Naive thymus-derived CD4-positive, alpha-beta T cell (primary cell): Measurements from ENCODE around the gene CCM2L. TPM values are rescaled to one million over a fixed set of nuclear protein-coding genes. Genes with fewer than 3 reads are reported as not detected.
A peak's percentile ranks its signal among the peaks of the same experiment; 100 is the strongest.

Source experiments
- ATAC-seq: fragments of 150-1000 bp; cut with Tn5 transposase; 2 replicates; pipeline ENCODE4 v1.10.0; 2021; ENCODE audit warnings: mild to moderate bottlenecking, moderate library complexity
- CTCF ChIA-PET: fragments of 350-600 bp; sonication (Branson Sonifier 250); formaldehyde crosslinking; loops from one replicate; lab custom pipeline; 2021; ENCODE audit warnings: antibody characterized with exemption; lab: Charles Lee
- POLR2A ChIA-PET: fragments of 350-600 bp; sonication (Branson Sonifier 250); formaldehyde crosslinking; loops from one replicate; lab custom pipeline; 2021; ENCODE audit warnings: antibody characterized with exemption, inconsistent platforms; lab: Charles Lee
- DNase-seq, 9 donors: peaks; one replicate each; pipeline versions ENCODE4 v3.0.0 to v3.0.0-alpha.2; 2020 to 2022; ENCODE audit warnings: mixed read lengths in 1 of 9
- H3K27ac ChIP-seq: one replicate; pipeline ENCODE4 v1.7.0; 2013; ENCODE audit warnings: mild to moderate bottlenecking, low read depth, low read length, moderate library complexity
- H3K27me3 ChIP-seq, 2 donors: one replicate each; pipeline ENCODE4 v1.7.0; 2013; ENCODE audit warnings: low read length in 2 of 2, mild to moderate bottlenecking in 2 of 2, moderate library complexity in 2 of 2; ENCODE audit not compliant: control insufficient read depth in 2 of 2, insufficient read depth in 2 of 2
- H3K36me3 ChIP-seq, 3 experiments: 1 replicate in 2 of 3; 2 replicates in 1 of 3; pipeline ENCODE4 v1.7.0; 2013; ENCODE audit warnings: low read length in 3 of 3, mild to moderate bottlenecking in 3 of 3, moderate library complexity in 1 of 3; ENCODE audit not compliant: insufficient read depth in 3 of 3, control insufficient read depth in 2 of 3
- H3K4me1 ChIP-seq, 2 donors: one replicate each; pipeline ENCODE4 v1.7.0; 2013; ENCODE audit warnings: low read length in 2 of 2, mild to moderate bottlenecking in 2 of 2, moderate library complexity in 1 of 2; ENCODE audit not compliant: control insufficient read depth in 2 of 2, insufficient read depth in 2 of 2
- H3K4me3 ChIP-seq: 2 replicates; pipeline ENCODE4 v1.7.0; 2013; ENCODE audit warnings: mild to moderate bottlenecking, low read length
- H3K9me3 ChIP-seq, 3 experiments: 1 replicate in 2 of 3; 2 replicates in 1 of 3; pipeline ENCODE4 v1.7.0; 2013; ENCODE audit warnings: low read length in 3 of 3; ENCODE audit not compliant: control insufficient read depth in 2 of 3
- H3K27ac Mint-ChIP-seq, 9 donors: one replicate each; pipeline ENCODE4 v1.8.0; 2020 to 2022; ENCODE audit warnings: mixed read lengths in 9 of 9, mild to moderate bottlenecking in 8 of 9, moderate library complexity in 5 of 9, inconsistent platforms in 2 of 9
- H3K27me3 Mint-ChIP-seq, 5 donors: one replicate each; pipeline ENCODE4 v1.8.0; 2021 to 2022; ENCODE audit warnings: mixed read lengths in 5 of 5, mild to moderate bottlenecking in 1 of 5
- H3K36me3 Mint-ChIP-seq, 5 donors: one replicate each; pipeline ENCODE4 v1.8.0; 2020 to 2022; ENCODE audit warnings: mixed read lengths in 5 of 5, mild to moderate bottlenecking in 3 of 5, inconsistent platforms in 1 of 5
- H3K4me1 Mint-ChIP-seq, 7 donors: one replicate each; pipeline ENCODE4 v1.8.0; 2020 to 2022; ENCODE audit warnings: mixed read lengths in 7 of 7, mild to moderate bottlenecking in 3 of 7, inconsistent platforms in 1 of 7
- H3K4me3 Mint-ChIP-seq, 10 donors: one replicate each; pipeline ENCODE4 v1.8.0; 2020 to 2022; ENCODE audit warnings: mild to moderate bottlenecking in 10 of 10, mixed read lengths in 10 of 10, moderate library complexity in 6 of 10, inconsistent platforms in 2 of 10
- H3K9me3 Mint-ChIP-seq, 11 donors: one replicate each; pipeline ENCODE4 v1.8.0; 2020 to 2022; ENCODE audit warnings: mixed read lengths in 11 of 11, mild to moderate bottlenecking in 4 of 11, inconsistent platforms in 1 of 11, moderate library complexity in 1 of 11
- intact Hi-C, 2 donors: fragments of 100-400 bp; cut with micrococcal nuclease; formaldehyde crosslinking; loops; one replicate each; pipeline ENCODE4 v1.15.1; 2023
- polyA plus RNA-seq, 2 donors: library from polyadenylated mRNA; unstranded; fragments of 300-500 nt; fragmentation: Illumina TruSeq; gene quantifications; one replicate each; pipeline ENCODE4 v1.2.3, GENCODE V29; 2021
- total RNA-seq, 6 experiments: library from RNA in 5 of 6; stranded (reverse) in 5 of 6; gene quantifications; 1 replicate in 5 of 6; 2 replicates in 1 of 6; pipeline ENCODE4 v1.2.3 and lab custom pipeline; 2021 to 2026

Gene CCM2L
- total and polyA plus RNA-seq, 7 experiments from 2014 or later: not detected

DNA sequence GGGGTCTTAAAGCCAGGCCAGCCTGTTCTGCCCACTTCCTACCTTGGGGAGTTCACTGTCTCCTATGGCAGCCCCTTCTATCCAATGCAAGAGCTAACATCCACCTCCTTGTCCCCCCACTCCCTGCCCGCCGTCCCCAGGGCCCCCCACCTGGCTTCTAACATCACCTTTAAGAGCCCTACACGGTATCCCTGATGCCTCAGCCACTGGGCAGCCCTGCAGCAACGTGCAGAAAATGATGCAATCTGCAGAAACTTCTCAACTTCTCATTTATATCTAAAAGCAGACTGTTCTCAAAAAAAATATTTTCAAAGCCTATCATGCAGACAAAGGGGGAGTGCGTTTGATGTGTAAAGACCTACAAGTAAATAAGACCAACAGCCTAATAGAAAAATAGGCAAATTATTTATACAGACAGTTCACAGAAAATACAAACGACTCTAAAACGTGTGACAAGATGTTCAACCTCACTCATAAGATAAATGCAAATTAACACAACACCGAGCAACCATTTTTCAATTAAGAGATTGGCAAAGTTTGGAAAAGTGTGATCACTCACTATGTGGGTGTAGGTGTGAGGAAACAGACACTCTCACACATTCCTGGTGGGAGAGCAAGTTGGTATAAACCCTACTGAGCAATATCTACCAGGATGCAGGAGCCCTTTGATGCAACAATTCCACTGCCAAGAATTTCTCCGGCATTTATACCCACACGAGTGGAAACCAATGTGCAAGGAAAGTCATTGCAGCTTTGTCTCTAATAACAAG is 26.7 kb downstream of the CCM2L start:
- no peak overlapping the region for H3K4me3 Mint-ChIP-seq

DNA sequence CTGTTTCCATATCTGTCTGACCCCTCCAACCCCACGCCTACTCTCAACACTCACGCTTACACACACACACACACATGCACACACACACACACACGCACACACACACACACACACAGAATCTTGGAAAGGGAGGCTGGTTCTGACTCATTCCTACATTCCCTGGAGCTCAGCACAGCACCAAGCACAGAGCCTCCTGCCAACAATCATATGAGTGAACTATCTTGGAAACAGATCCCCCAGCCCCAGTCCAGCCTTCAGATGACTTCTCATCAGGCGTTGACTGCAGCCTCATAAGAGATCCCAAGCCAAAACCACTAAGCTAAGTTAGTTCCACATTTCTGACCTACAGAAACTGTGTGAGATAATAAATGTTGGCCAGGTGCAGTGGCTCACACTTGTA is 27.7 kb downstream of the CCM2L start:
- CTCF ChIA-PET: no interaction called here
- Histone ChIP-seq H3K9me3 (no peaks in the 10 kb centered on the region), H3K4me1 (no peaks in the 10 kb centered on the region), H3K4me3 (no peak overlapping the region), H3K27ac (no peak overlapping the region), H3K27me3 (no peaks in the 10 kb centered on the region), H3K36me3 (no peaks in the 10 kb centered on the region)
- intact Hi-C loops: no loop called here
- ATAC-seq (no peak), DNase-seq (no peak)
- Mint-ChIP-seq H3K36me3 (no peaks in the 10 kb centered on the region), H3K27me3 (peaks cover 38 to 71% (median 62%) of the 10 kb centered on the region in 5 donors), H3K4me3 (no peak overlapping the region), H3K27ac (no peak overlapping the region), H3K9me3 (no peaks in the 10 kb centered on the region), H3K4me1 (peaks cover 0 to 10% (median 0%) of the 10 kb centered on the region in 7 donors)
- POLR2A ChIA-PET: no interaction called here

More for the DNA sequence above, 26.7 kb downstream of the CCM2L start:
- Mint-ChIP-seq H3K4me1 (peaks cover 0 to 10% (median 0%) of the 10 kb centered on the region in 7 donors), H3K36me3 (no peaks in the 10 kb centered on the region), H3K27ac (no peak overlapping the region), H3K9me3 (no peaks in the 10 kb centered on the region), H3K27me3 (peaks cover 37 to 71% (median 61%) of the 10 kb centered on the region in 5 donors)
- H3K27ac ChIP-seq: no peak overlapping the region
- no peaks in the 10 kb centered on the region for H3K27me3 ChIP-seq
- H3K9me3 ChIP-seq: no peaks in the 10 kb centered on the region
- H3K4me1 ChIP-seq: no peaks in the 10 kb centered on the region
- intact Hi-C loops: no loop called here
- H3K36me3 ChIP-seq: no peaks in the 10 kb centered on the region
- DNase-seq (no peak), ATAC-seq (no peak)
- ChIA-PET CTCF (no interaction called here), POLR2A (no interaction called here)
- H3K4me3 ChIP-seq: no peak overlapping the region

DNA sequence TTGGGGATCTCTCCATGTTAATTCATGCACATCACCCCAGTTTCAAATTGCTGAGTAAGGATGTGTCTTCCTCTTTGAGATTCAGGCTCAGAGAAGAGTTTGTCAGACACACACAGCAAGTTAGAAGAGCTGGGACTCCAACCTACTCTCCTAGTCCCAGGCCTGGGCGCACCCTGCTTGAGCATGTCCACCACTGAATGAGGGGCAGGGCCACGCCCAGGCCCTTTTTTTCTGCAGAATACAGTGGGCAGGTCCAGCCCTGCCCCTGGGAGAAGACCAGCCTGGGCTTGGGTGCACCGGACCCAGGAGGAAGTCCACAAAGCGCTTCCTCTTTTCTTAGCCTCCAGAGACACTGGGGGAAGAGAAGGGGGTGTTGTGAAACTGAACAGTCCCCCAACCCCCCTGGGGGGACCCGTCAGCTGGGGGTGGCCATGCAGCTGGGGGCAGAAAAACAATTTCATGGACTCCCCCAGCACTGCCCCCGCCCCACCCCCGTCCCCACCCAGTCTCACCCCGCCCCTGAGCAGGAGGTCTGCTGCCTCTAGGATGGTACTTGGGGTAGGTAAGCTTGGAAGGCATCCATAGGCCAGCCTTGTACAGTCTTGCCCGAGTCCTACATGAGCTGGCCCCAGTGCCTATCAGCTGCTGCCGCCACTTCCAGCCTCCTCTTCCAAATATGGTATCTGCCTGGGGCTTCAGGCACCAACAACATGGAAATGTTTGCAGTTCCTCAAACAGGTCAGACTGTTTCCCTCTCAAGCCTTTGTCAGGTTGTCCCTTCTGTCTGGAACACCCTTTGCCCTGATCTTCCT is 30.1 kb downstream of the CCM2L start:
- H3K4me1 ChIP-seq: no peaks in the 10 kb centered on the region
- peaks cover 48 to 63% (median 59%) of the 10 kb centered on the region in 5 donors for H3K27me3 Mint-ChIP-seq
- intact Hi-C loops: no loop called here

DNA sequence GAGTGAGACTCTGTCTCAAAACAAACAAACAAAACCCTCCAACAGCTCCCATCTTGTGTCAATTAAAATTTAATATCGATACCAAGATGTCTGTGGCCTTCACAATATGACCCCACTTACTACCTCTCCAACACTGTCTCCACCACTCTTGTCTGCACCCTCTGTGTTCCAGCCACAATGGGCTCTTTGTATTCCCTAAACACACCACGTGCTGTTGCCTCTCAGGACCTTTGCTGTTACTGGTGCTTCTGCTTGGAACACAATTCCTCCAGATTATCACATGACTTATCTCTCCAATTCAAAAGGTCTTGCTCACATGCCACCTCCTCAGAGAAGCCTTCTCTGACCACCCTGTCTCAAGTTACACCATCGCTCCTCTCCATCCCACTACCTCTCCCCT is 35.8 kb downstream of the CCM2L start:
- no peaks in the 10 kb centered on the region for H3K36me3 ChIP-seq
- H3K27ac ChIP-seq: no peak overlapping the region
- Mint-ChIP-seq H3K27me3 (peaks cover 51 to 68% (median 53%) of the 10 kb centered on the region in 5 donors), H3K9me3 (peaks cover 0 to 2% (median 0%) of the 10 kb centered on the region in 11 donors), H3K4me1 (peaks cover 0 to 5% (median 4%) of the 10 kb centered on the region in 7 donors), H3K27ac (no peak overlapping the region), H3K36me3 (peaks cover 0 to 5% (median 0%) of the 10 kb centered on the region in 5 donors), H3K4me3 (no peak overlapping the region)
- no peaks in the 10 kb centered on the region for H3K27me3 ChIP-seq
- no peak for DNase-seq
- ChIA-PET CTCF (no interaction called here), POLR2A (no interaction called here)
- H3K4me1 ChIP-seq: no peaks in the 10 kb centered on the region
- intact Hi-C loops: no loop called here
- H3K9me3 ChIP-seq: no peaks in the 10 kb centered on the region
- ATAC-seq: no peak
- no peak overlapping the region for H3K4me3 ChIP-seq

More for the DNA sequence above, 30.1 kb downstream of the CCM2L start:
- no peak for DNase-seq
- H3K36me3 ChIP-seq: no peaks in the 10 kb centered on the region
- Mint-ChIP-seq H3K4me3 (no peak overlapping the region), H3K4me1 (peaks cover 0 to 7% (median 0%) of the 10 kb centered on the region in 7 donors), H3K9me3 (no peaks in the 10 kb centered on the region), H3K36me3 (no peaks in the 10 kb centered on the region), H3K27ac (no peak overlapping the region)
- H3K27ac ChIP-seq: no peak overlapping the region
- H3K27me3 ChIP-seq: no peaks in the 10 kb centered on the region
- peak; percentile 86 for ATAC-seq
- no peaks in the 10 kb centered on the region for H3K9me3 ChIP-seq
- H3K4me3 ChIP-seq: no peak overlapping the region
- POLR2A ChIA-PET: no interaction called here
- CTCF ChIA-PET: no interaction called here

DNA sequence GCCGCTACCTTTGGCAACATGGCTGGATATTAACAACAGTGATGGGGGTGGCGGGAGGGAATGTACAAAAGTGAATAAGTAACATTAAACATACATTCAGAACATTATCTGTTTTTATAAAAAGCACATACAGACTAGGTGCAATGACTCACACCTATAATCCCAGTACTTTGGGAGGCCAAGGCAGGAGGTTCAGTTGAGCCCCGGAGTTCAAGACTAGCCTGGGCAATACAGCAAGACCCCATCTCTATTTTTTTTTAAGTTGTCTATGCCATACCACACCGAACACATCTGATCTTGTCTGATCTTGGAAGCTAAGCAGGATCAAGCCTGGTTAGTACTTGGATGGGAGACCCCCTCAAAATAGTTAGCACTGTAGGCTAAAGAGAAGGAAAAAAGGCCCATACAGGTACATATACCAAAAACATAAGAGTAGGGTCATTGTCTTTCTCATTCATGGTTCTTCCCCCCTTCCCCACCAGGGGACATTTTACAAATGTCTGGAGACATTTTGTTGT is 40.1 kb downstream of the CCM2L start:
- ChIA-PET POLR2A (no interaction called here), CTCF (no interaction called here)
- H3K36me3 Mint-ChIP-seq: peaks cover 0 to 10% (median 0%) of the 10 kb centered on the region in 5 donors
- Histone ChIP-seq H3K27ac (no peak overlapping the region), H3K4me3 (no peak overlapping the region), H3K36me3 (no peaks in the 10 kb centered on the region), H3K9me3 (no peaks in the 10 kb centered on the region), H3K4me1 (peaks cover 7 to 18% of the 10 kb centered on the region in 2 donors), H3K27me3 (peaks cover 8 to 13% of the 10 kb centered on the region in 2 donors)
- DNase-seq: no peak
- intact Hi-C loops: no loop called here
- peaks cover 0 to 2% (median 0%) of the 10 kb centered on the region in 11 donors for H3K9me3 Mint-ChIP-seq
- peaks cover 11 to 22% (median 16%) of the 10 kb centered on the region in 7 donors for H3K4me1 Mint-ChIP-seq
- peak overlapping the region in 3 of 10 donors; percentile 7 to 83 (median 67) for H3K4me3 Mint-ChIP-seq
- peaks cover 58 to 76% (median 69%) of the 10 kb centered on the region in 5 donors for H3K27me3 Mint-ChIP-seq
- no peak for ATAC-seq
- H3K27ac Mint-ChIP-seq: no peak overlapping the region

DNA sequence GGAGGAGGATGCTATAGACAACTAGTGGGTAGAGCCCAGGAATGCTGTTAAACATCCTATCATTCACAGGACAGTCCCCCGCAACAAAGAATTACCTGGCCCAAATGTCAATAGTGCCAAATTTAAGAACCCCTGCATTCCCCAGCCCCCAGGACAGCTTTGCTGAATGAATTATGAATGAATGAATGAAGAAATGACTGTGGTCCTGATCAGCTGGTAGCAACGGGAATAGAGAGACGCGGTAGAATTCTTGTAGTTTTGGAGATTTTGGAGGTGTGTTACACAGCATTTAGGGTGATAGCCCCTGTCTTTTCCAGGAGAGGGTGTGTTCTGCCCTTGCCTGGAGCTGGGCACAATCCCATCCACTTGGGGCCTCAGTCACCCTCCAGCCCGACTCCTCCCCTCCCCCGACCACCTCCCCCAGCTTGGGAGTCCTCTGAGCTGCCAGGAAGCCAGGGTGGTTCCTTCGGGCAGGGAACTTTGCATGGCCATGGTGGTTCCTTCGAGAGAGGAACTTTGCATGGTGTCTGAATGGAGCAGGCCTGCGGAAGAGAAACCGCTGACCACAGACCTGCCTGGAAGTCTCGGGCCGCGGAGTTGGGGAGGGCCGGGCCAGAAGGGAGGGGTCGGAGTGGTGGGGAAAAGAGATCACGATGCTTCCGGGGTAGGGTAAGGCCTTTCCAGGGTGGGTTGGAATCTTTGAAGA is 40.8 kb downstream of the CCM2L start:
- Histone ChIP-seq H3K27me3 (peaks cover 8 to 13% of the 10 kb centered on the region in 2 donors), H3K36me3 (no peaks in the 10 kb centered on the region), H3K4me1 (peaks cover 7 to 18% of the 10 kb centered on the region in 2 donors), H3K4me3 (no peak overlapping the region), H3K27ac (no peak overlapping the region), H3K9me3 (no peaks in the 10 kb centered on the region)
- Mint-ChIP-seq H3K27ac (no peak overlapping the region), H3K4me1 (peaks cover 11 to 22% (median 16%) of the 10 kb centered on the region in 7 donors), H3K27me3 (peaks cover 58 to 72% (median 65%) of the 10 kb centered on the region in 5 donors), H3K9me3 (peaks cover 0 to 4% (median 0%) of the 10 kb centered on the region in 11 donors), H3K36me3 (peaks cover 0 to 9% (median 0%) of the 10 kb centered on the region in 5 donors), H3K4me3 (peak overlapping the region in 9 of 10 donors; percentile 46 to 83 (median 67))
- DNase-seq: no peak
- ChIA-PET CTCF (no interaction called here), POLR2A (no interaction called here)
- ATAC-seq: peak; percentile 58
- intact Hi-C loops: no loop called here
